ENCODE results near the gene ETS1. TPM values are rescaled to one million over a fixed set of nuclear protein-coding genes. Genes with fewer than 3 reads are reported as not detected.
A peak's percentile ranks its signal among the peaks of the same experiment; 100 is the strongest.

Gene ETS1
- total RNA-seq, 4 donors from 2014 or later: 46.3 to 70.6 (median 57.6) TPM

DNA sequence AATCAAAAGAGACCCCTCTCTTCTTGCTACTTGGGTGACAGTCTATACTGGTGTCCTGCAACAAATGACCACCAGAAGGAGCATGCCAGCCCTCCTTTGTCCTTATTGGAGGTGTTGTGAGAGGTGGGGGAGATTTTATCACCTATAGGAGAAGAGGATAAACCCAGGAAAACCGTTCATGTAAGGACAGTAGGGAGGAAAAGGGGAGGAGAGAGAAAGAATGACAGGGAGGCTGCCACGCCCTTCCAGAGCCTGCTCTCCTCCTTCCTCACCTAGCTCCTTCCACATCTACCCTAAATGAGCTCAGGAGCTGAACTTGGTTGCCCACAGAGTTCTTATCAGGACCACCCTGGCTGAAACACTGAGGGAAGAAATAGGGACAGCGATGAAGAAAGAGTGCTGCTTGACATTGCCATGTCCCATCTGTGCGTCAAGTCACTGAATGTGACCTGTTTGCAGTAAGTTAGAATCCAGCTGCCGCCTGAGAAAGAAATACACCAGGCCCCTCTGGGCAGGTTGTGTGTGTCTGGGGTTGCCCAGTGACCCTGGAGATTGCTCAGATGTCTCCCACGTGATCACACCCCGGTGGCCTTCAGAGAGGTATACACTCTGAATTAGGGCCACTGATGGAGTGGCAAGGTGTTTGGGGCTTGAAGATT is 40.4 kb upstream of the ETS1 start:
- H3K36me3 ChIP-seq: no peaks in the 10 kb centered on the region
- H3K4me3 ChIP-seq: no peak overlapping the region
- no peak for TF ChIP-seq EP300 (IDR thresholded peaks at IDR 0.05)
- TF ChIP-seq, protein P1, sequence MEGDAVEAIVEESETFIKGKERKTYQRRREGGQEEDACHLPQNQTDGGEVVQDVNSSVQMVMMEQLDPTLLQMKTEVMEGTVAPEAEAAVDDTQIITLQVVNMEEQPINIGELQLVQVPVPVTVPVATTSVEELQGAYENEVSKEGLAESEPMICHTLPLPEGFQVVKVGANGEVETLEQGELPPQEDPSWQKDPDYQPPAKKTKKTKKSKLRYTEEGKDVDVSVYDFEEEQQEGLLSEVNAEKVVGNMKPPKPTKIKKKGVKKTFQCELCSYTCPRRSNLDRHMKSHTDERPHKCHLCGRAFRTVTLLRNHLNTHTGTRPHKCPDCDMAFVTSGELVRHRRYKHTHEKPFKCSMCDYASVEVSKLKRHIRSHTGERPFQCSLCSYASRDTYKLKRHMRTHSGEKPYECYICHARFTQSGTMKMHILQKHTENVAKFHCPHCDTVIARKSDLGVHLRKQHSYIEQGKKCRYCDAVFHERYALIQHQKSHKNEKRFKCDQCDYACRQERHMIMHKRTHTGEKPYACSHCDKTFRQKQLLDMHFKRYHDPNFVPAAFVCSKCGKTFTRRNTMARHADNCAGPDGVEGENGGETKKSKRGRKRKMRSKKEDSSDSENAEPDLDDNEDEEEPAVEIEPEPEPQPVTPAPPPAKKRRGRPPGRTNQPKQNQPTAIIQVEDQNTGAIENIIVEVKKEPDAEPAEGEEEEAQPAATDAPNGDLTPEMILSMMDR (IDR thresholded peaks at IDR 0.05): no peak
- no peak for TF ChIP-seq POLR2A (IDR thresholded peaks at IDR 0.05)
- no peaks in the 10 kb centered on the region for H3K27me3 ChIP-seq
- no peaks in the 10 kb centered on the region for H3K9me3 ChIP-seq
- 95% methylated on average over 7 of the region's 7 CpGs for WGBS, 2 donors
- DNase-seq (ENCODE audit: low spot score in 2 of 2): no peak
- H3K4me1 ChIP-seq: peaks cover 0 to 27% (median 17%) of the 10 kb centered on the region in 4 donors
- H3K27ac ChIP-seq: peak overlapping the region in 1 of 4 donors; percentile 11

DNA sequence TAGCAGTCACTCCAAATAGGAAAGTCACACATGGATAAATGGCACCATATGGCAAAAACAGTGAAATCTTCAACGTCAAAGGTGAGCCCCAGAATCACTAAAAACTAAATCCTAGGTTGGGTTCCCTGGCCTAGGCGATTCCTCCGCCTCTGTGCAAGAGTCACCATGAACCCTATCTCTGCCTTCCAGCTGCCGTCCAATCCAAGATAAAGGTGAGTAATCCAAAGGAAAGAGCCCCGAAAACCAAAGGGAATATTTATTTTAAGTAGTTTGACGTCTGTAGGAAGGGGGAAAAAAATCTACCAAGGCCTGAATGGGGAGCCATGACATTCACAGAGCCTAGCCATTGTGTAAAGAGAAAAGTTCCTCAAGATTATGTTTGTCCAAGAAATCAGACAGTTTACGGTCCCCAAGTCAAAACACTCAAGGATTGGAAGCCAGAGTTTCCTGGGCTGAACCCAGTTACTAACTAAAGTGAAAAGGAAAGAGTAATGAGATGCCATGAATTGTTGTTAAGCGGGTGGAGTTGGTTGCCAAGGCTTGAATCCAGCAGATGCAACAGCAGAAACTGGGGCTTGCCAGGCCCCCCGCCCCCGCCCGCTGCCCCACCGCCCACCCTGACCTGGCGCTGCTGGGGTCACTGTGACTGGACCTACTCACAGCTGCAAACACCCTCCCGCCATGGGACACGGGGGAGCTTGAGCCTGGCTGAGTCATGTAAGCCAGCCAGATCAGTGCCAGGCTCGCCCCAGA is 39.7 kb upstream of the ETS1 start:
- H3K27me3 ChIP-seq: no peaks in the 10 kb centered on the region
- no peak for DNase-seq (ENCODE audit: low spot score in 2 of 2)
- no peaks in the 10 kb centered on the region for H3K9me3 ChIP-seq
- H3K4me3 ChIP-seq: no peak overlapping the region
- 66 to 73% methylated on average over 16 of the region's 16 CpGs for whole genome bisulfite sequencing, 2 donors
- no peaks in the 10 kb centered on the region for H3K36me3 ChIP-seq
- peaks cover 0 to 27% (median 17%) of the 10 kb centered on the region in 4 donors for H3K4me1 ChIP-seq
- TF ChIP-seq, protein P1 (IDR thresholded peaks at IDR 0.05): no peak
- TF ChIP-seq POLR2A (IDR thresholded peaks at IDR 0.05): no peak
- no peak for TF ChIP-seq EP300 (IDR thresholded peaks at IDR 0.05)
- H3K27ac ChIP-seq: peak overlapping the region in 1 of 4 donors; percentile 11

DNA sequence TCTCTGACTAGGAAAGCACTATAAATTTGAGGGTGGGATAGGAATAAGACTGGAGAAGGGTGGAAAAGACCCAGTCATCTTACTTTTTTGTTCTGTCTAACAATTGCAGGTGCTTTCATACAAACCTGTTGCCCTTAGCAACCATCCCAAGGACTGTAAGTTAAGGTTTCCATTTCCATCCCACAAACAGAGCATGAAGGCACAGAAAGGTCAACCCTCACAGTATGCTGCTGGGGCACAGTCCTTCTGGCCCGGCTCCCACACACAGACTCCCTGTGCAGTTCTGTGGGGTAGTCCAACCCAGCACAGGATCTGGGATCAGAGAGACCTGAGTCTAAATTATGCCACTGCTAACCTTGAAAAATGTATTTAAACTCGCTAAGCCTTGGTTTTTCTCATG is 38.4 kb upstream of the ETS1 start:
- Histone ChIP-seq H3K9me3 (no peaks in the 10 kb centered on the region), H3K27ac (peak overlapping the region in 1 of 4 donors; percentile 73), H3K27me3 (no peaks in the 10 kb centered on the region), H3K4me3 (no peak overlapping the region), H3K4me1 (peaks cover 0 to 23% (median 14%) of the 10 kb centered on the region in 4 donors), H3K36me3 (no peaks in the 10 kb centered on the region)
- 88 to 91% methylated on average over 2 of the region's 2 CpGs for WGBS, 2 donors
- TF ChIP-seq EP300 (IDR thresholded peaks at IDR 0.05) (no peak), POLR2A (IDR thresholded peaks at IDR 0.05) (no peak)
- TF ChIP-seq, protein P1 (IDR thresholded peaks at IDR 0.05): no peak
- DNase-seq (ENCODE audit: low spot score in 2 of 2): no peak

DNA sequence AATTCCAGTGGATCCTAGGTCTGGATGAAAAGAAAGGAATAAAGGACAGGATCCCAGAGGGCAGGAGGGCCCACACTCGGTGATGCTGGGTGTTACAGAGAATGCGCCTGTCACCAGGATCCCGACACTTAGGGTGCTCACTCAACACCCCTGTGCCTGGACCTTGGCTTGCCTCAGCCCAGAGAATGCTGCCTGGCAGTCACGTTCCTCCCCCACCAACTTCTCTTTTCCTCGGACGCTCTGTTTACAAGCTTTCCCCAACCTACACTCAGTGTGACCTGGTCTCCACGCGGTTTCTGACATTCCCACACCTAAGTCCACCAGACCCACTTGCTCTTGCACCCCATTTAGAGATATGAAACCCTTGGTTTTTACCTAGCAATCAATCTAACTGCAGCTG is 38.0 kb upstream of the ETS1 start:
- Histone ChIP-seq H3K9me3 (no peaks in the 10 kb centered on the region), H3K27ac (peak overlapping the region in 1 of 4 donors; percentile 73), H3K27me3 (no peaks in the 10 kb centered on the region), H3K4me3 (no peak overlapping the region), H3K4me1 (peaks cover 0 to 21% (median 10%) of the 10 kb centered on the region in 4 donors), H3K36me3 (no peaks in the 10 kb centered on the region)
- TF ChIP-seq POLR2A (IDR thresholded peaks at IDR 0.05) (no peak), EP300 (IDR thresholded peaks at IDR 0.05) (no peak)
- TF ChIP-seq, protein P1 (IDR thresholded peaks at IDR 0.05): no peak
- DNase-seq (ENCODE audit: low spot score in 2 of 2): no peak
- WGBS, 2 donors: 82 to 87% methylated on average over 8 of the region's 8 CpGs
